GM23338 (cell line): Measurements from ENCODE around the gene LSP1. TPM values are rescaled to one million over a fixed set of nuclear protein-coding genes. Genes with fewer than 3 reads are reported as not detected.

Experiments used
- ATAC-seq: fragments of 200-7000 bp; cut with Tn5 transposase; 3 replicates; pipeline ENCODE4 v1.9.1; 2020
- DNase-seq: peaks from one replicate; pipeline ENCODE4 v3.0.0-alpha.2; 2015; ENCODE audit warnings: low spot score
- H2AFZ ChIP-seq: fragments of 200-600 bp; sonication (generic); 2 replicates; pipeline ENCODE4 v1.8.0; 2016; ENCODE audit warnings: antibody characterized with exemption, mild to moderate bottlenecking, moderate library complexity
- H3F3A ChIP-seq: fragments of 200-600 bp; sonication (generic); replicated peaks from 2 replicates; pipeline ENCODE4 v1.8.0; 2017; ENCODE audit warnings: antibody characterized with exemption, mixed run types, low read depth
- H3K27ac ChIP-seq: fragments of 200-600 bp; sonication (generic); 2 replicates; pipeline ENCODE4 v1.6.1; 2016; ENCODE audit warnings: low read depth
- H3K27me3 ChIP-seq: fragments of 200-600 bp; sonication (generic); 2 replicates; pipeline ENCODE4 v1.8.0; 2016; ENCODE audit warnings: mild to moderate bottlenecking, mixed run types, moderate library complexity; ENCODE audit not compliant: insufficient read depth
- H3K36me3 ChIP-seq: fragments of 200-600 bp; sonication (generic); 2 replicates; pipeline ENCODE4 v1.8.0; 2016; ENCODE audit warnings: mild to moderate bottlenecking; ENCODE audit not compliant: insufficient read depth
- H3K4me1 ChIP-seq: fragments of 200-600 bp; sonication (generic); 2 replicates; pipeline ENCODE4 v1.8.0; 2016; ENCODE audit warnings: mild to moderate bottlenecking, moderate library complexity; ENCODE audit not compliant: insufficient read depth
- H3K4me2 ChIP-seq: fragments of 200-600 bp; sonication (generic); 2 replicates; pipeline ENCODE4 v1.7.1; 2017; ENCODE audit warnings: mixed run types
- H3K4me3 ChIP-seq: fragments of 200-600 bp; sonication (generic); 2 replicates; pipeline ENCODE4 v1.6.1; 2016; ENCODE audit warnings: mixed run types
- H3K79me2 ChIP-seq: fragments of 200-600 bp; sonication (generic); replicated peaks from 2 replicates; pipeline ENCODE4 v1.8.0; 2017; ENCODE audit warnings: mild to moderate bottlenecking; ENCODE audit not compliant: insufficient read depth
- H3K9me2 ChIP-seq: fragments of 200-600 bp; sonication (generic); 2 replicates; pipeline ENCODE4 v1.8.0; 2017; ENCODE audit not compliant: insufficient read depth
- H4K20me1 ChIP-seq: fragments of 200-600 bp; sonication (generic); replicated peaks from 2 replicates; pipeline ENCODE4 v1.8.0; 2017; ENCODE audit warnings: mild to moderate bottlenecking; ENCODE audit not compliant: insufficient read depth
- H3K27ac Mint-ChIP-seq: 2 replicates; pipeline ENCODE4 v1.8.0; 2020; ENCODE audit warnings: inconsistent platforms, mild to moderate bottlenecking, moderate library complexity, mixed read lengths
- H3K27me3 Mint-ChIP-seq: 3 replicates; pipeline ENCODE4 v1.8.0; 2022; ENCODE audit warnings: low read depth, mild to moderate bottlenecking, moderate library complexity, mixed read lengths, inconsistent platforms; ENCODE audit not compliant: insufficient read depth, poor library complexity
- H3K36me3 Mint-ChIP-seq: 3 replicates; pipeline ENCODE4 v1.8.0; 2021; ENCODE audit warnings: low read depth, mild to moderate bottlenecking, inconsistent platforms, moderate library complexity, mixed read lengths
- H3K4me1 Mint-ChIP-seq: 3 replicates; pipeline ENCODE4 v1.8.0; 2020; ENCODE audit warnings: mild to moderate bottlenecking, inconsistent platforms, mixed read lengths
- H3K4me3 Mint-ChIP-seq: 3 replicates; pipeline ENCODE4 v1.8.0; 2021; ENCODE audit warnings: moderate library complexity, mild to moderate bottlenecking, inconsistent platforms, mixed read lengths
- H3K9me3 Mint-ChIP-seq: 3 replicates; pipeline ENCODE4 v1.8.0; 2020; ENCODE audit warnings: moderate library complexity, mild to moderate bottlenecking, inconsistent platforms, mixed read lengths
- CREB1 ChIP-seq: fragments of 250-450 bp; sonication (Bioruptor Pico); IDR thresholded peaks from 2 replicates; pipeline ENCODE4 v1.5.0; 2020; ENCODE audit warnings: low read depth, mild to moderate bottlenecking, moderate library complexity
- EZH2 ChIP-seq: fragments of 200-600 bp; sonication (generic); IDR thresholded peaks from one replicate; pipeline ENCODE4 v1.8.0; 2017; ENCODE audit warnings: antibody characterized with exemption, mild to moderate bottlenecking, low read depth; ENCODE audit not compliant: unreplicated experiment
- EZH2phosphoT487 ChIP-seq: fragments of 200-600 bp; sonication (generic); IDR thresholded peaks from one replicate; pipeline ENCODE4 v1.8.1; 2018; ENCODE audit warnings: antibody characterized with exemption; ENCODE audit not compliant: unreplicated experiment
- JUNB ChIP-seq: IDR thresholded peaks from one replicate; pipeline ENCODE4 v1.6.1; 2016; ENCODE audit warnings: antibody characterized with exemption; ENCODE audit not compliant: unreplicated experiment
- NANOG ChIP-seq: IDR thresholded peaks from 2 replicates; pipeline ENCODE4 v1.6.1; 2016; ENCODE audit warnings: antibody characterized with exemption, borderline replicate concordance
- POLR2AphosphoS5 ChIP-seq: IDR thresholded peaks from 2 replicates; pipeline ENCODE4 v1.6.1; 2016; ENCODE audit warnings: antibody characterized with exemption, low read depth
- REST ChIP-seq: IDR thresholded peaks from one replicate; pipeline ENCODE4 v1.6.1; 2018; ENCODE audit warnings: antibody characterized with exemption; ENCODE audit not compliant: unreplicated experiment
- STAT1 ChIP-seq: IDR thresholded peaks from one replicate; pipeline ENCODE4 v1.6.1; 2016; ENCODE audit warnings: antibody characterized with exemption; ENCODE audit not compliant: unreplicated experiment
- ZNF114 ChIP-seq: fragments of 250-450 bp; sonication (Bioruptor Pico); IDR thresholded peaks from 2 replicates; pipeline ENCODE4 v1.5.0; 2020; ENCODE audit warnings: mild to moderate bottlenecking, moderate library complexity
- ZNF331 ChIP-seq: fragments of 250-450 bp; sonication (Bioruptor Pico); IDR thresholded peaks from 2 replicates; pipeline ENCODE4 v1.5.0; 2020; ENCODE audit warnings: low read depth, mild to moderate bottlenecking, moderate library complexity
- ZNF462 ChIP-seq: fragments of 250-450 bp; sonication (Bioruptor Pico); IDR thresholded peaks from 2 replicates; pipeline ENCODE4 v1.5.0; 2020; ENCODE audit warnings: mild to moderate bottlenecking, moderate library complexity
- polyA plus RNA-seq: library from polyadenylated mRNA; unstranded; fragments of >200 nt; fragmentation: Nextera tagmentation; extraction: Ambion mirVana; gene quantifications from 2 replicates; pipeline ENCODE4 v1.2.1, GENCODE V29; 2016
- total RNA-seq: library from RNA; depleted of rRNA; stranded (reverse); fragments of >200 nt; shearing (Covaris generic); gene quantifications from 2 replicates; pipeline ENCODE4 v1.2.3, GENCODE V29; 2014
- TF ChIP-seq, protein P1 (sequence below): IDR thresholded peaks from 2 replicates; pipeline ENCODE4 v1.6.1; 2016; ENCODE audit warnings: antibody characterized with exemption
- TF ChIP-seq, protein P2 (sequence below), 2 experiments: fragments of 200-600 bp in 1 of 2; sonication (generic) in 1 of 2; conservative IDR thresholded peaks; 2 replicates each; pipeline versions ENCODE4 v1.5.1 to v1.6.1; 2016 to 2017; ENCODE audit warnings: antibody characterized with exemption in 2 of 2, low read depth in 2 of 2, mild to moderate bottlenecking in 2 of 2, moderate library complexity in 1 of 2

Gene LSP1
- total and polyA plus RNA-seq, 2 experiments from 2014 or later: 0.84 TPM; not detected in 1

GRCh38 chr11:1919391-1920127, 66.7 kb downstream of the LSP1 start, which contains the start of gene TNNT3:
Gene TNNT3, plus strand, starts transcription at chr11:1919703. Its CDS starts 3,172 bp downstream, at chr11:1922875.
- peaks cover 6% of the 10 kb centered on the region; the same call in 2 of the 3 replicates for H3K9me3 Mint-ChIP-seq
- Histone ChIP-seq H3K79me2 (no peaks in the 10 kb centered on the region), H3F3A (no peaks in the 10 kb centered on the region), H4K20me1 (no peaks in the 10 kb centered on the region), H3K9me2 (no peaks in the 10 kb centered on the region), H2AFZ (no peak within 1 kb of the TSS), H3K27ac (no peak within 1 kb of the TSS), H3K4me2 (no peak within 1 kb of the TSS), H3K4me1 (no peaks in the 10 kb centered on the region), H3K27me3 (no peaks in the 10 kb centered on the region), H3K4me3 (no peak within 1 kb of the TSS), H3K36me3 (no peaks in the 10 kb centered on the region)
- TF ChIP-seq, protein P1, sequence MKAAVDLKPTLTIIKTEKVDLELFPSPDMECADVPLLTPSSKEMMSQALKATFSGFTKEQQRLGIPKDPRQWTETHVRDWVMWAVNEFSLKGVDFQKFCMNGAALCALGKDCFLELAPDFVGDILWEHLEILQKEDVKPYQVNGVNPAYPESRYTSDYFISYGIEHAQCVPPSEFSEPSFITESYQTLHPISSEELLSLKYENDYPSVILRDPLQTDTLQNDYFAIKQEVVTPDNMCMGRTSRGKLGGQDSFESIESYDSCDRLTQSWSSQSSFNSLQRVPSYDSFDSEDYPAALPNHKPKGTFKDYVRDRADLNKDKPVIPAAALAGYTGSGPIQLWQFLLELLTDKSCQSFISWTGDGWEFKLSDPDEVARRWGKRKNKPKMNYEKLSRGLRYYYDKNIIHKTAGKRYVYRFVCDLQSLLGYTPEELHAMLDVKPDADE: no peak
- TF ChIP-seq ZNF331 (CRISPR knock-in tag) (no peak), STAT1 (no peak), REST (no peak), ZNF114 (no peak), NANOG (no peak), JUNB (no peak), EZH2 (no peak), CREB1 (CRISPR knock-in tag) (no peak), ZNF462 (CRISPR knock-in tag) (no peak), POLR2AphosphoS5 (no peak), EZH2phosphoT487 (no peak)
- TF ChIP-seq, protein P2, sequence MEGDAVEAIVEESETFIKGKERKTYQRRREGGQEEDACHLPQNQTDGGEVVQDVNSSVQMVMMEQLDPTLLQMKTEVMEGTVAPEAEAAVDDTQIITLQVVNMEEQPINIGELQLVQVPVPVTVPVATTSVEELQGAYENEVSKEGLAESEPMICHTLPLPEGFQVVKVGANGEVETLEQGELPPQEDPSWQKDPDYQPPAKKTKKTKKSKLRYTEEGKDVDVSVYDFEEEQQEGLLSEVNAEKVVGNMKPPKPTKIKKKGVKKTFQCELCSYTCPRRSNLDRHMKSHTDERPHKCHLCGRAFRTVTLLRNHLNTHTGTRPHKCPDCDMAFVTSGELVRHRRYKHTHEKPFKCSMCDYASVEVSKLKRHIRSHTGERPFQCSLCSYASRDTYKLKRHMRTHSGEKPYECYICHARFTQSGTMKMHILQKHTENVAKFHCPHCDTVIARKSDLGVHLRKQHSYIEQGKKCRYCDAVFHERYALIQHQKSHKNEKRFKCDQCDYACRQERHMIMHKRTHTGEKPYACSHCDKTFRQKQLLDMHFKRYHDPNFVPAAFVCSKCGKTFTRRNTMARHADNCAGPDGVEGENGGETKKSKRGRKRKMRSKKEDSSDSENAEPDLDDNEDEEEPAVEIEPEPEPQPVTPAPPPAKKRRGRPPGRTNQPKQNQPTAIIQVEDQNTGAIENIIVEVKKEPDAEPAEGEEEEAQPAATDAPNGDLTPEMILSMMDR (conservative IDR thresholded peaks at IDR 0.05; ENCODE audit: low read depth in 2 of 2): no peak
- DNase-seq (no peak), ATAC-seq (no peak)
- H3K27ac Mint-ChIP-seq: no peak within 1 kb of the TSS
- no peaks in the 10 kb centered on the region for H3K27me3 Mint-ChIP-seq
- H3K4me3 Mint-ChIP-seq: no peak within 1 kb of the TSS
- H3K36me3 Mint-ChIP-seq: no peaks in the 10 kb centered on the region
- no peaks in the 10 kb centered on the region for H3K4me1 Mint-ChIP-seq
